H9 (cell line): ENCODE results near the gene ESPNL. TPM values are rescaled to one million over a fixed set of nuclear protein-coding genes. Genes with fewer than 3 reads are reported as not detected.

Experiments
- DNase-seq: peaks from one replicate; pipeline ENCODE4 v3.0.0-alpha.2; 2017
- H2AFZ ChIP-seq: one replicate; pipeline ENCODE4 v1.6.1; 2013; ENCODE audit warnings: mild to moderate bottlenecking, low read length, control low read depth, moderate library complexity
- H2AK5ac ChIP-seq: 2 replicates; pipeline ENCODE4 v1.6.1; 2013; ENCODE audit warnings: low read length, control low read depth, mixed read lengths; ENCODE audit not compliant: insufficient read length
- H2BK120ac ChIP-seq: one replicate; pipeline ENCODE4 v1.6.1; 2013; ENCODE audit warnings: low read depth, mild to moderate bottlenecking, low read length, control low read depth, inconsistent platforms; ENCODE audit not compliant: poor library complexity, severe bottlenecking
- H2BK12ac ChIP-seq: 2 replicates; pipeline ENCODE4 v1.6.1; 2013; ENCODE audit warnings: low read length, control low read depth, mixed read lengths, low read depth; ENCODE audit not compliant: insufficient read length
- H2BK15ac ChIP-seq: 2 replicates; pipeline ENCODE4 v1.6.1; 2013; ENCODE audit warnings: low read depth, low read length, control low read depth
- H2BK20ac ChIP-seq: one replicate; pipeline ENCODE4 v1.6.1; 2013; ENCODE audit warnings: low read depth, mild to moderate bottlenecking, low read length, control low read depth, inconsistent platforms; ENCODE audit not compliant: poor library complexity, severe bottlenecking
- H2BK5ac ChIP-seq: 2 replicates; pipeline ENCODE4 v1.6.1; 2013; ENCODE audit warnings: low read length, control low read depth, mixed read lengths; ENCODE audit not compliant: insufficient read length
- H3K14ac ChIP-seq: 2 replicates; pipeline ENCODE4 v1.6.1; 2013; ENCODE audit warnings: low read length, control low read depth; ENCODE audit not compliant: insufficient read depth
- H3K18ac ChIP-seq: 2 replicates; pipeline ENCODE4 v1.6.1; 2013; ENCODE audit warnings: low read depth, mild to moderate bottlenecking, mixed read lengths, low read length, control low read depth; ENCODE audit not compliant: insufficient read length
- H3K23ac ChIP-seq: 2 replicates; pipeline ENCODE4 v1.6.1; 2013; ENCODE audit warnings: low read length, control low read depth, mixed read lengths, low read depth; ENCODE audit not compliant: insufficient read length
- H3K23me2 ChIP-seq: 2 replicates; pipeline ENCODE4 v1.6.1; 2013; ENCODE audit warnings: low read depth, mild to moderate bottlenecking, mixed read lengths, low read length, control low read depth; ENCODE audit not compliant: insufficient read length, poor library complexity, severe bottlenecking
- H3K27ac ChIP-seq: 2 replicates; pipeline ENCODE4 v1.5.1; 2013; ENCODE audit warnings: low read length, control low read depth, mixed read lengths, low read depth; ENCODE audit not compliant: insufficient read length
- H3K27me3 ChIP-seq: 2 replicates; pipeline ENCODE4 v1.6.1; 2013; ENCODE audit warnings: low read length, control low read depth, inconsistent platforms; ENCODE audit not compliant: insufficient read depth
- H3K4ac ChIP-seq: 2 replicates; pipeline ENCODE4 v1.6.1; 2013; ENCODE audit warnings: low read depth, mild to moderate bottlenecking, control low read depth, inconsistent platforms, low read length, moderate library complexity
- H3K4me1 ChIP-seq: 2 replicates; pipeline ENCODE4 v1.6.1; 2013; ENCODE audit warnings: low read length, control low read depth, inconsistent platforms; ENCODE audit not compliant: insufficient read depth
- H3K4me2 ChIP-seq: 2 replicates; pipeline ENCODE4 v1.6.1; 2013; ENCODE audit warnings: low read length, control low read depth, mixed read lengths; ENCODE audit not compliant: insufficient read length, insufficient read depth
- H3K56ac ChIP-seq: 2 replicates; pipeline ENCODE4 v1.6.1; 2013; ENCODE audit warnings: low read depth, mild to moderate bottlenecking, mixed read lengths, low read length, control low read depth; ENCODE audit not compliant: insufficient read length
- H3K79me1 ChIP-seq: 2 replicates; pipeline ENCODE4 v1.6.1; 2013; ENCODE audit warnings: low read depth, mild to moderate bottlenecking, moderate library complexity, low read length, control low read depth, inconsistent platforms; ENCODE audit not compliant: insufficient read depth, poor library complexity, severe bottlenecking
- H3K79me2 ChIP-seq: 2 replicates; pipeline ENCODE4 v1.6.1; 2013; ENCODE audit warnings: low read length, control low read depth, inconsistent platforms; ENCODE audit not compliant: insufficient read depth
- H3K9ac ChIP-seq: 2 replicates; pipeline ENCODE4 v1.6.1; 2013; ENCODE audit warnings: low read length, control low read depth, mixed read lengths; ENCODE audit not compliant: insufficient read length; ENCODE audit errors: extremely low read depth
- H3K9me3 ChIP-seq: one replicate; pipeline ENCODE4 v1.6.1; 2013; ENCODE audit warnings: low read depth, low read length, inconsistent platforms; ENCODE audit not compliant: control insufficient read depth
- H3T11ph ChIP-seq: one replicate; pipeline ENCODE4 v1.6.1; 2013; ENCODE audit warnings: mild to moderate bottlenecking, low read length, control low read depth, inconsistent platforms
- H4K20me1 ChIP-seq: one replicate; pipeline ENCODE4 v1.6.1; 2013; ENCODE audit not compliant: control insufficient read depth, insufficient read length, insufficient read depth
- H4K5ac ChIP-seq: 2 replicates; pipeline ENCODE4 v1.6.1; 2013; ENCODE audit warnings: low read depth, mild to moderate bottlenecking, mixed read lengths, low read length, control low read depth; ENCODE audit not compliant: insufficient read length
- H4K8ac ChIP-seq: replicated peaks from 2 replicates; pipeline ENCODE4 v1.6.1; 2013; ENCODE audit warnings: low read length, control low read depth, mixed read lengths, low read depth; ENCODE audit not compliant: insufficient read length
- H4K91ac ChIP-seq: 2 replicates; pipeline ENCODE4 v1.6.1; 2013; ENCODE audit warnings: low read depth, mild to moderate bottlenecking, moderate library complexity, mixed read lengths, low read length, control low read depth; ENCODE audit not compliant: insufficient read length
- H3K27ac Mint-ChIP-seq, 3 experiments: 2 replicates in 2 of 3; 3 replicates in 1 of 3; pipeline ENCODE4 v1.8.0; 2020 to 2021; ENCODE audit warnings: mixed read lengths in 3 of 3, mild to moderate bottlenecking in 1 of 3, moderate library complexity in 1 of 3
- H3K27me3 Mint-ChIP-seq: 2 replicates; pipeline ENCODE4 v1.8.0; 2021; ENCODE audit warnings: low read depth, mild to moderate bottlenecking, moderate library complexity, mixed read lengths
- H3K36me3 Mint-ChIP-seq, 3 experiments: 2 replicates in 2 of 3; 3 replicates in 1 of 3; pipeline ENCODE4 v1.8.0; 2020 to 2021; ENCODE audit warnings: low read depth in 3 of 3, mixed read lengths in 3 of 3; ENCODE audit not compliant: insufficient read depth in 1 of 3
- H3K4me1 Mint-ChIP-seq, 2 experiments: 2 replicates each; pipeline ENCODE4 v1.8.0; 2020; ENCODE audit warnings: mixed read lengths in 2 of 2
- H3K4me3 Mint-ChIP-seq, 2 experiments: 2 replicates in 1 of 2; 3 replicates in 1 of 2; pipeline ENCODE4 v1.8.0; 2020 to 2021; ENCODE audit warnings: mild to moderate bottlenecking in 2 of 2, mixed read lengths in 2 of 2, moderate library complexity in 1 of 2
- H3K9me3 Mint-ChIP-seq, 2 experiments: 2 replicates in 1 of 2; 3 replicates in 1 of 2; pipeline ENCODE4 v1.8.0; 2020; ENCODE audit warnings: mild to moderate bottlenecking in 2 of 2, mixed read lengths in 2 of 2, moderate library complexity in 1 of 2
- WGBS: extraction: QIAGEN DNeasy Blood & Tissue Kit; methylation state at CpG from one replicate; pipeline ENCODE4 v1.1.7; 2013; ENCODE audit warnings: missing lambda C conversion rate, low lambda C conversion rate, mixed read lengths; ENCODE audit not compliant: insufficient read length; ENCODE audit errors: extremely low coverage; 5-methylcytosine and 5-hydroxymethylcytosine counted together
- total RNA-seq: library from RNA; stranded (reverse); gene quantifications from 2 replicates; pipeline ENCODE4 v1.2.1, GENCODE V29; 2021
- TF ChIP-seq, protein P1 (sequence below): fragments of 200-600 bp; sonication (generic); conservative IDR thresholded peaks from 3 replicates; pipeline ENCODE4 v1.8.0; 2021; ENCODE audit warnings: antibody characterized with exemption, mild to moderate bottlenecking

Gene ESPNL
- total RNA-seq, 1 experiment from 2014 or later: 0.17 TPM

DNA sequence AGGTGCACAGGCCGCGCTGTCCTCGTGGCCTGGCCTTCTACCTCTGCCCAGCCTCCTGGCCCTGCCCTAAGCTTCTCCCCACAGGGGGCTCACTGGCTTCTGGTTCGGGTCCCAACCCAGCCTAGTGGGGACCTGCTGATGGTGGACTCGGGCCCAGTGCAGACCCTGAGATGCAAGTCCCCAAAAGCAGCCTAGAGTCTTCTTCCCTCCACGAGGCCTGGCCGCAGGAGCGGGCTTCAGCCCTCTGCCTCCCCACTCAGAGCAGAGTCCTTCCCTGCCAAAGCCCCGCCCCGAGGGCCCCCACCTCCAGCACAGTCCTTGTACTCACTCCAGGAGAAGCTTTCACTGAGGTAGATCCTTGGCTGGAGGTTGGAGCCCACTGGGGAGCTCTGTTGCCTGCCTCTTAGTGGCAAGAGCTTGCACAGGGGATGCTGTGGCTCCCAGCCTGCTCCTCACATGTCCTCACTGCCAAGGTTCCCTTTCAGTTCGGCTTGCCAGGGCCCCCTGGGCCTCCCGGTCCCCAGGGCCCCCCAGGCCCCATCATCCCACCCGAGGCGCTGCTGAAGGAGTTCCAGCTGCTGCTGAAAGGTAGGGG, 62.2 kb downstream of the ESPNL start:
- H2BK5ac ChIP-seq: no peak overlapping the region
- TF ChIP-seq, protein P1, sequence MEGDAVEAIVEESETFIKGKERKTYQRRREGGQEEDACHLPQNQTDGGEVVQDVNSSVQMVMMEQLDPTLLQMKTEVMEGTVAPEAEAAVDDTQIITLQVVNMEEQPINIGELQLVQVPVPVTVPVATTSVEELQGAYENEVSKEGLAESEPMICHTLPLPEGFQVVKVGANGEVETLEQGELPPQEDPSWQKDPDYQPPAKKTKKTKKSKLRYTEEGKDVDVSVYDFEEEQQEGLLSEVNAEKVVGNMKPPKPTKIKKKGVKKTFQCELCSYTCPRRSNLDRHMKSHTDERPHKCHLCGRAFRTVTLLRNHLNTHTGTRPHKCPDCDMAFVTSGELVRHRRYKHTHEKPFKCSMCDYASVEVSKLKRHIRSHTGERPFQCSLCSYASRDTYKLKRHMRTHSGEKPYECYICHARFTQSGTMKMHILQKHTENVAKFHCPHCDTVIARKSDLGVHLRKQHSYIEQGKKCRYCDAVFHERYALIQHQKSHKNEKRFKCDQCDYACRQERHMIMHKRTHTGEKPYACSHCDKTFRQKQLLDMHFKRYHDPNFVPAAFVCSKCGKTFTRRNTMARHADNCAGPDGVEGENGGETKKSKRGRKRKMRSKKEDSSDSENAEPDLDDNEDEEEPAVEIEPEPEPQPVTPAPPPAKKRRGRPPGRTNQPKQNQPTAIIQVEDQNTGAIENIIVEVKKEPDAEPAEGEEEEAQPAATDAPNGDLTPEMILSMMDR: no peak
- H3K79me2 ChIP-seq: no peaks in the 10 kb centered on the region
- H3K14ac ChIP-seq: no peak overlapping the region
- H3K23me2 ChIP-seq: peaks cover 10% of the 10 kb centered on the region
- no peak overlapping the region for H3K27ac ChIP-seq
- Mint-ChIP-seq H3K27ac (no peak overlapping the region), H3K36me3 (no peaks in the 10 kb centered on the region; a peak in 1 of 7 replicates), H3K9me3 (peaks cover 0 to 4% of the 10 kb centered on the region in 2 experiments; a peak in 1 of 5 replicates), H3K27me3 (peaks cover 65% of the 10 kb centered on the region), H3K4me1 (peaks cover 11 to 14% of the 10 kb centered on the region in 2 experiments), H3K4me3 (no peak overlapping the region)
- no peak overlapping the region for H4K91ac ChIP-seq
- H3K23ac ChIP-seq: no peak overlapping the region
- no peak overlapping the region for H3K9ac ChIP-seq
- H2BK120ac ChIP-seq: no peak overlapping the region
- H3K4me2 ChIP-seq: no peak overlapping the region
- DNase-seq: no peak
- no peak overlapping the region for H2BK15ac ChIP-seq
- no peaks in the 10 kb centered on the region for H4K20me1 ChIP-seq
- no peak overlapping the region for H4K8ac ChIP-seq
- no peak overlapping the region for H3K18ac ChIP-seq
- no peak overlapping the region for H2AFZ ChIP-seq
- no peak overlapping the region for H4K5ac ChIP-seq
- H2BK12ac ChIP-seq: no peak overlapping the region
- no peak overlapping the region for H2BK20ac ChIP-seq
- H3K27me3 ChIP-seq: peaks cover 15% of the 10 kb centered on the region; the same call in 1 of the 2 replicates
- H3K4ac ChIP-seq: no peak overlapping the region
- no peak overlapping the region for H3T11ph ChIP-seq
- no CpG with 5 or more reads among the region's 14 CpGs for WGBS
- H3K79me1 ChIP-seq: no peaks in the 10 kb centered on the region
- H2AK5ac ChIP-seq: no peak overlapping the region
- no peaks in the 10 kb centered on the region for H3K9me3 ChIP-seq
- no peak overlapping the region for H3K56ac ChIP-seq
- no peaks in the 10 kb centered on the region for H3K4me1 ChIP-seq
